Measurements from ENCODE around the gene USP51.
"Not testable (repeated sequence)": the region's sequence is repeated elsewhere in the genome, so short reads cannot be mapped to it uniquely, and the experiment has no call there.

USP51 gene

DNA sequence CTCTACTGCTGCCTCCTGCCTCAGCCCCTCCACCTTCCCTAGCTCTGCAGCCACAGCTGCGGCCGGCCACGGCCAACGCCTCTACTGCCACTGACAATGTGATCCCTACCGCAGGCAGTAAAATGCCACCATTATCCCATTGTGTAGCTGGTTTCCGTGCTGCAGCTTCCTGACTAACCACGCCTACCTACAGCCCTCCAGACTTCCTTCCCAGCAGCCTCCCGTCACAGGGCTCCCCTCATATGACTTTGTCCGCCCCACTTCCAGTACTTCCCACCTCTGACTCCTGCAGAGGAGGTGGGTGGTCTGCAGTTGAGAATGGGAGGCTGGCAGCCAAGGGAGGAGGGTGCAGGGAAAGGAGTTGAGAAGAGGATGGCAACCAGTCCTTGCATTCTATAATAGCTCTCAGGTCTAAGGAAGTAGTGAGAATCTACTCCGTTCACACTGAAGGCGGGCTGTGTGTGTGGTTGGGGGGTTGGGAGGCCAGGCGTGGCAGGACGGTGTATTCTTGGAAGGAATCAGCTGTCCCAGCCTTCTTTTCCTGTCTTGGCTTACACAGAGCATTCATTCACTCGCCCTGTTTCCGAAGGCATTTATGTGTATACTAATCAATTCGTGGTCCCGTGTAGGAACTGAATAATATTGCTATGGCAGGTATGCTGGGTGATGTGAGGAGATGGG, 33.1 kb upstream of the USP51 start:
- TF ChIP-seq ISL1 (CRISPR knock-in tag; IDR thresholded peaks at IDR 0.05), result no peak
- TF ChIP-seq TOX (CRISPR knock-in tag; IDR thresholded peaks at IDR 0.05; ENCODE audit: borderline replicate concordance), result no peak
- TF ChIP-seq, protein P1, sequence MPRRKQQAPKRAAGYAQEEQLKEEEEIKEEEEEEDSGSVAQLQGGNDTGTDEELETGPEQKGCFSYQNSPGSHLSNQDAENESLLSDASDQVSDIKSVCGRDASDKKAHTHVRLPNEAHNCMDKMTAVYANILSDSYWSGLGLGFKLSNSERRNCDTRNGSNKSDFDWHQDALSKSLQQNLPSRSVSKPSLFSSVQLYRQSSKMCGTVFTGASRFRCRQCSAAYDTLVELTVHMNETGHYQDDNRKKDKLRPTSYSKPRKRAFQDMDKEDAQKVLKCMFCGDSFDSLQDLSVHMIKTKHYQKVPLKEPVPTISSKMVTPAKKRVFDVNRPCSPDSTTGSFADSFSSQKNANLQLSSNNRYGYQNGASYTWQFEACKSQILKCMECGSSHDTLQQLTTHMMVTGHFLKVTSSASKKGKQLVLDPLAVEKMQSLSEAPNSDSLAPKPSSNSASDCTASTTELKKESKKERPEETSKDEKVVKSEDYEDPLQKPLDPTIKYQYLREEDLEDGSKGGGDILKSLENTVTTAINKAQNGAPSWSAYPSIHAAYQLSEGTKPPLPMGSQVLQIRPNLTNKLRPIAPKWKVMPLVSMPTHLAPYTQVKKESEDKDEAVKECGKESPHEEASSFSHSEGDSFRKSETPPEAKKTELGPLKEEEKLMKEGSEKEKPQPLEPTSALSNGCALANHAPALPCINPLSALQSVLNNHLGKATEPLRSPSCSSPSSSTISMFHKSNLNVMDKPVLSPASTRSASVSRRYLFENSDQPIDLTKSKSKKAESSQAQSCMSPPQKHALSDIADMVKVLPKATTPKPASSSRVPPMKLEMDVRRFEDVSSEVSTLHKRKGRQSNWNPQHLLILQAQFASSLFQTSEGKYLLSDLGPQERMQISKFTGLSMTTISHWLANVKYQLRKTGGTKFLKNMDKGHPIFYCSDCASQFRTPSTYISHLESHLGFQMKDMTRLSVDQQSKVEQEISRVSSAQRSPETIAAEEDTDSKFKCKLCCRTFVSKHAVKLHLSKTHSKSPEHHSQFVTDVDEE (CRISPR knock-in tag; IDR thresholded peaks at IDR 0.05), result no peak
- no peak for TF ChIP-seq ZNF565 (CRISPR knock-in tag; conservative IDR thresholded peaks at IDR 0.05; ENCODE audit: low read depth)
- no peak for TF ChIP-seq BACH2 (CRISPR knock-in tag; IDR thresholded peaks at IDR 0.05; ENCODE audit: borderline replicate concordance)
- no peak for TF ChIP-seq ZC3H10 (CRISPR knock-in tag; IDR thresholded peaks at IDR 0.05)
- no peak for TF ChIP-seq ZNF8 (CRISPR knock-in tag; IDR thresholded peaks at IDR 0.05)
- no peak for TF ChIP-seq ESRRG (CRISPR knock-in tag; IDR thresholded peaks at IDR 0.05)
- no peak for TF ChIP-seq ZFP3 (CRISPR knock-in tag; IDR thresholded peaks at IDR 0.05)
- no peak for TF ChIP-seq RARB (CRISPR knock-in tag; IDR thresholded peaks at IDR 0.05)
- no peak for ATAC-seq

DNA sequence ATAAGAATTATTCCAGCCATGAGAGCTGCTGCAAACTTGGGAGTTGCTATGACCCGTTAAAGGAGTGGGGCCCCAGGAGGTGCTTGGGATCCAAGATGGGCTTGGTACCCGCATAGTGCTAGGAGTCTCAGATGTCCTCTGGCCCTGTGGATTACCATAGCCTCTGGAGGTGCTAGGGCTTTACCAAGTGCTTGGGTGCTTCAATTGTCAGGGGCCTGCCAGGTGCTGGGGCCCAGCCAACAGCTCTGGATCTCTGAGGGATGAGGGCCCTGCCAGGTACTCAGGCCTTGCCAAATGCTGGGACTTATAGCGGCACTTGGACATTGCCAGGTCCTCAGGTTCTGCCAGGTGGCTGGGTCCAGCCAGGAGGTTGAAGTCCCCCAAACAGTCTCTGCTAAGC, 32.0 kb upstream of the USP51 start:
- no peak for TF ChIP-seq ZNF8 (CRISPR knock-in tag; IDR thresholded peaks at IDR 0.05)
- no peak for TF ChIP-seq BACH2 (CRISPR knock-in tag; IDR thresholded peaks at IDR 0.05; ENCODE audit: borderline replicate concordance)
- TF ChIP-seq RARB (CRISPR knock-in tag; IDR thresholded peaks at IDR 0.05), result no peak
- TF ChIP-seq TCF4 (CRISPR knock-in tag; IDR thresholded peaks at IDR 0.05; ENCODE audit: borderline replicate concordance), result no peak
- TF ChIP-seq ZC3H10 (CRISPR knock-in tag; IDR thresholded peaks at IDR 0.05), result no peak
- TF ChIP-seq, protein P2, sequence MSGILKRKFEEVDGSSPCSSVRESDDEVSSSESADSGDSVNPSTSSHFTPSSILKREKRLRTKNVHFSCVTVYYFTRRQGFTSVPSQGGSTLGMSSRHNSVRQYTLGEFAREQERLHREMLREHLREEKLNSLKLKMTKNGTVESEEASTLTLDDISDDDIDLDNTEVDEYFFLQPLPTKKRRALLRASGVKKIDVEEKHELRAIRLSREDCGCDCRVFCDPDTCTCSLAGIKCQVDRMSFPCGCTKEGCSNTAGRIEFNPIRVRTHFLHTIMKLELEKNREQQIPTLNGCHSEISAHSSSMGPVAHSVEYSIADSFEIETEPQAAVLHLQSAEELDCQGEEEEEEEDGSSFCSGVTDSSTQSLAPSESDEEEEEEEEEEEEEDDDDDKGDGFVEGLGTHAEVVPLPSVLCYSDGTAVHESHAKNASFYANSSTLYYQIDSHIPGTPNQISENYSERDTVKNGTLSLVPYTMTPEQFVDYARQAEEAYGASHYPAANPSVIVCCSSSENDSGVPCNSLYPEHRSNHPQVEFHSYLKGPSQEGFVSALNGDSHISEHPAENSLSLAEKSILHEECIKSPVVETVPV (CRISPR knock-in tag; IDR thresholded peaks at IDR 0.05), result no peak
- no peak for TF ChIP-seq ZFP3 (CRISPR knock-in tag; IDR thresholded peaks at IDR 0.05)
- ATAC-seq, result no peak

DNA sequence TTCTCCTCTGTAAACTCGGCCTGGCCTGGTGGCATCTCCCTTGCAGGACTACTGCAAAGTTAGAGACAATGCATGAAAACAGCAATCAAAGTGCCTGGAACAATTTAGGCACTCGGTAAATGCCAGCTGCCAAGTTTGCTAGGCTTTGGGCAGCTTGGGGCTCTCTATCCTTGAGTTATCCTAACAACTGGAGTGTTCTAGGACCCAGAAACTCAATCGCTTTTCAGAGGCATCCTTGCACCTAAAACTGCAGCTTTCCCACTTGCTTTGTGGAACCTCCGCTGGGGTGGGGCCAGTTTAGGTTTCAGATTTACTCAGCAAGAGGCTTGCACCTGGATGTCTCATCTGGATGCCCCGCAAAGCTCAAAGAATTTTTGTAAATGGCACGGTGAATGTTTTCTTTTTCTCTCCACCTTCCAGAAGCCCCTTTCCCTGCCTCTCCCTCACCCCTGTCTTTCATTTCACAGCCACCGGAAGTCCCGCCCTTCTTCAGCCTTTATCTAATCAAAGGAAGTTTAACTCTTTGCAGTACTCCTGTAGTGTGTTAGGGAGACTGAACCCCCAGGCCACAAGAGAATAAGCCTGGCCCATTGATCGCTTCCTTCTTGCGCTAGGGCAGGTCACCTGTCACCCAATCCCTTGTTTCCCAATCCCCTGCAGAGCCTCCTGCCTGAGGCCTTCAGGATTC, 27.3 kb upstream of the USP51 start:
- not testable (repeated sequence) for ATAC-seq

DNA sequence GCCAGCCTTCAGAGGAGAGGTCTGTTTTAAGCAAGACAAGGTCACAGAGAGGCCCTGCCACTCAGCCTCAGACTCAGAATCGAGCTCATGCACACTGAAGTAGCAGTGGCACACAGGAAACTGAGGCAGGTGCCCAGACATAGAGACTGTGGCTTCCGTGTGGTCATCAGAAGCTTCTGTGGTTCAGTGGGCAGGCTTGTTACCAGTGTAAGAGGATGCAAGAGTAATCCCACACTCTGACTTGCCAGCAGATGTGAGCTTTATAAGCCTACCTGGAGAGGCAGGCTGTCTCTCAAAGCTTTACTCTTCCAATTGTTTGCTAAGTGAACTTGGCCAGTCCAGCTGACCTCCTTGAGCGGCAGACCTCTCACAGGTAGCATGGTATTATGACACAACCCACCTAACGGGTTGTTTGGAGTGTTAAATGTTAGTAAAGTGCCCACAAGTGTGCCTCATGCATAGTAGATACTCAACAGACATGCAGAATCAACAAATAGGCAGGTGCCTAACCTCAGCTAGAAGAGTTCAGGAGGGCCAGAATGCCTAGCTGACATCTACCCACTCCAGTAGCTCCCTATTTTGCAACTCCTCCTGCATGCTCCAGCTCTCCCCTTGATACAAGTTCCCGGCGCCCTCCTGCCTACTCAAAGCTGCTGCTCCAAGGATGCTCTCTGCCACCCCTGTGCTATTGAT, 23.5 kb upstream of the USP51 start:
- not testable (repeated sequence) for ATAC-seq

DNA sequence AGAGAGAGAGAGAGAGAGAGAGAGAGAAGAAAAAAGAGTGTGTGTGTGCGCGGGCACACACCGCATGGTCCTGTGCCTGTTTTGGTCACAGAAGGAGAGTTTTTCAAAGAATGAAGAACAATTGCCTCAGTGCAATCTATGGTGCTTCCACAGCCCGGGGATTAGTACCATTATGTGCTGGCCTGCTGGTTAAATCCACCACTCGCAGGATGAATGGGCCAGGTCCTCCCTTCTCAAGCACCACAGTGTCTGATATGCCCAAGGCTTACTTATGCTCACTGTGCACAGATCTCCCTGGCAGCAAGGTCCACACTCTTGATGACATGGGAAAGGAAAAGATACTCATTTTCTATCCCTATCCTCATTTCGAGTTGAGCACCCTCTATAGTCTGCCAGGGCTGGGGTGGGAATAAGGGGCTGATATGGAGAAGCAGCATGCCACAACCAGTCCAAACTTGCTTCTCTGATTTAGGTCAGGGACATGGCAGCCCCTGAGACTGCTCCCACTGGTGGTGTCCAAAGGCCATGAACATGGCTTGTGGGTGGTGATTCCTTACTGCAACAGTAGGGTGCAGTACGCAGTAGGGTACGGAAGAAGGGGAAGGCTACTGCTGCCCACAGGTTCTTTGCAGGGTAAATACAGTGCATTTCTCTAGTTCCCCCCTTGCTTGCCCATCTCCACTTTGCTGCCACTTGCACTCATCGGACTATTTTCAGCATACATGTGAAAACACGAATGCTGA, 18.9 kb upstream of the USP51 start:
- peak; percentile 55; the same call in 1 of the 3 replicates for ATAC-seq

DNA sequence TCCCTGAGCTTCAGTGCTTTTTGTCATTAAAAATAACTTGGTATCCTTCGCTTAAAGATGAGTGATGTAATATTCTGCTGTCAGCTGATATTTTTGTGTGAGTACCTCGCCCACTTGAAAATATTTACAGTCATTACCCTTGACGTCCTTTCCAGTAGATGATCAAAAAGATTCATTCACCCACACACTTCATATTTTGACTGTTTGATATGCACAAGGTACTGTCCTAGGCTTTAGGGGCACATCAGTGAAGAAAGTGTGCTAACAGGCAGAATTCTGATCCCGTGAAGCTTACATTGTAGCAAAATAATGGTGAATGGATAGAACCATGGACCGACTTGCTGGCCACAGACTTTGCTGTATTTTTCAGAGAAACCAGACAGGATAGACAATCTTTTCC, 18.1 kb upstream of the USP51 start:
- ATAC-seq, result not testable (repeated sequence)

DNA sequence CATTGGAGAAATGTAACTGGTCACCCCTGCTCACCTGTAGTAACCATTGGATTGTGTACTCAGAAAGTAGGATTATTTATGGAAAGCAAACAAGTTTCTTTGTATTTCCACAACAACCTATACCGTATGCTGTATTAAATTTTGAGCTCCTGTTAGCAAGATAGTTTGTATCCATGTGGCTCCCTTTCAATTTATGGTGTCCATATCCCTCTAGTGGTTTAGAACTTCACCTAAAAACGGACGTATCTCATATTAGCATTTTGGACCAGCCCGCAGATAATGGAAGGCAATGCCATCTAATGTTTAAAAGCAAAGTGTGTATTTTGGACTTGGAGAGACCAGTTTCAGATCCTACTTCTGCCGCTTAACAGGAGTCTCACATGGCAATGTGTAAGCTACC, 17.4 kb upstream of the USP51 start:
- 0 out of 3 replicates have a peak, but pooled peaks have one; percentile 44 for ATAC-seq

DNA sequence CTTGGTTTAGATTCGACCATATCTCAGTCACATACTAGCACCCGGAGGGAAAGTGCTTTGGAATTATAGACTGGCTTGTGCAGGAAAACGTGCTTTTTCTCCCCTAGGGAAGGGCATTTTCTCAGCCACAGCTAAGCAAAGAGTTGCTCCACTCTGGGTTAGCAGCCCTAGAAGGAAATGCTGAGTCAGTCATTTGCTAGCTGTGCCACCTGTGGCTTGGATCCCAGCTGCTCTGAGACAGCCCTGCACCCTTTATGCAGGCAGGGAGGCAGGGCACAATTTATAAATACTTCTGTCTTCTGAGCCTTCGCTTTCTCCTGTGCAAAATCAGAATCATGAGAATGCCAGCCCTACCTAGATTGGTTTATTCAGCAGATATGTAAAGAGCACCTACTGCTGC, 1.3 kb upstream of the USP51 start:
- TF ChIP-seq GLIS3 (CRISPR knock-in tag; IDR thresholded peaks at IDR 0.05) (no peak), ZFP30 (CRISPR knock-in tag; IDR thresholded peaks at IDR 0.05) (no peak), ISL1 (CRISPR knock-in tag; IDR thresholded peaks at IDR 0.05) (no peak), ZNF565 (CRISPR knock-in tag; conservative IDR thresholded peaks at IDR 0.05; ENCODE audit: low read depth) (no peak), TOX (CRISPR knock-in tag; IDR thresholded peaks at IDR 0.05; ENCODE audit: borderline replicate concordance) (no peak), CSDC2 (CRISPR knock-in tag; IDR thresholded peaks at IDR 0.05) (no peak), SNAI2 (CRISPR knock-in tag; IDR thresholded peaks at IDR 0.05) (no peak), ZNF8 (CRISPR knock-in tag; IDR thresholded peaks at IDR 0.05) (no peak)
- TF ChIP-seq, protein P3, sequence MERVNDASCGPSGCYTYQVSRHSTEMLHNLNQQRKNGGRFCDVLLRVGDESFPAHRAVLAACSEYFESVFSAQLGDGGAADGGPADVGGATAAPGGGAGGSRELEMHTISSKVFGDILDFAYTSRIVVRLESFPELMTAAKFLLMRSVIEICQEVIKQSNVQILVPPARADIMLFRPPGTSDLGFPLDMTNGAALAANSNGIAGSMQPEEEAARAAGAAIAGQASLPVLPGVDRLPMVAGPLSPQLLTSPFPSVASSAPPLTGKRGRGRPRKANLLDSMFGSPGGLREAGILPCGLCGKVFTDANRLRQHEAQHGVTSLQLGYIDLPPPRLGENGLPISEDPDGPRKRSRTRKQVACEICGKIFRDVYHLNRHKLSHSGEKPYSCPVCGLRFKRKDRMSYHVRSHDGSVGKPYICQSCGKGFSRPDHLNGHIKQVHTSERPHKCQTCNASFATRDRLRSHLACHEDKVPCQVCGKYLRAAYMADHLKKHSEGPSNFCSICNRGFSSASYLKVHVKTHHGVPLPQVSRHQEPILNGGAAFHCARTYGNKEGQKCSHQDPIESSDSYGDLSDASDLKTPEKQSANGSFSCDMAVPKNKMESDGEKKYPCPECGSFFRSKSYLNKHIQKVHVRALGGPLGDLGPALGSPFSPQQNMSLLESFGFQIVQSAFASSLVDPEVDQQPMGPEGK (CRISPR knock-in tag; IDR thresholded peaks at IDR 0.05; ENCODE audit: borderline replicate concordance), result no peak
- TF ChIP-seq, protein P4, sequence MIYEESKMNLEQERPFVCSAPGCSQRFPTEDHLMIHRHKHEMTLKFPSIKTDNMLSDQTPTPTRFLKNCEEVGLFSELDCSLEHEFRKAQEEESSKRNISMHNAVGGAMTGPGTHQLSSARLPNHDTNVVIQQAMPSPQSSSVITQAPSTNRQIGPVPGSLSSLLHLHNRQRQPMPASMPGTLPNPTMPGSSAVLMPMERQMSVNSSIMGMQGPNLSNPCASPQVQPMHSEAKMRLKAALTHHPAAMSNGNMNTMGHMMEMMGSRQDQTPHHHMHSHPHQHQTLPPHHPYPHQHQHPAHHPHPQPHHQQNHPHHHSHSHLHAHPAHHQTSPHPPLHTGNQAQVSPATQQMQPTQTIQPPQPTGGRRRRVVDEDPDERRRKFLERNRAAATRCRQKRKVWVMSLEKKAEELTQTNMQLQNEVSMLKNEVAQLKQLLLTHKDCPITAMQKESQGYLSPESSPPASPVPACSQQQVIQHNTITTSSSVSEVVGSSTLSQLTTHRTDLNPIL (CRISPR knock-in tag; IDR thresholded peaks at IDR 0.05; ENCODE audit: low read depth), result no peak
- no peak for ATAC-seq

Data from SK-N-SH treated with all-trans-retinoic acid at 6 μM for 48 hours (cell line).